ENCODE data around the gene KCNS3. TPM values are rescaled to one million over a fixed set of nuclear protein-coding genes. Genes with fewer than 3 reads are reported as not detected.

KCNS3 gene
- total and polyA plus RNA-seq, 8 donors = 7.6 to 150 (median 19.3) TPM

- no peak for DNase-seq
- intact Hi-C loops (cut with DNase I; ENCODE audit: low total_unique reads) = no loop called here
- Histone ChIP-seq H3K27ac (no peak overlapping the region), H3K4me3 (no peak overlapping the region), H3K36me3 (no peaks in the 10 kb centered on the region), H3K4me1 (no peaks in the 10 kb centered on the region), H3K27me3 (no peaks in the 10 kb centered on the region), H3K9me3 (no peaks in the 10 kb centered on the region)
- 72 to 96% (median 88%) methylated on average over 3 of the region's 3 CpGs for WGBS, 5 donors
- TF ChIP-seq EP300 (IDR thresholded peaks at IDR 0.05) (no peak), POLR2AphosphoS5 (IDR thresholded peaks at IDR 0.05) (no peak), POLR2A (IDR thresholded peaks at IDR 0.05) (no peak)
- TF ChIP-seq, protein P1, sequence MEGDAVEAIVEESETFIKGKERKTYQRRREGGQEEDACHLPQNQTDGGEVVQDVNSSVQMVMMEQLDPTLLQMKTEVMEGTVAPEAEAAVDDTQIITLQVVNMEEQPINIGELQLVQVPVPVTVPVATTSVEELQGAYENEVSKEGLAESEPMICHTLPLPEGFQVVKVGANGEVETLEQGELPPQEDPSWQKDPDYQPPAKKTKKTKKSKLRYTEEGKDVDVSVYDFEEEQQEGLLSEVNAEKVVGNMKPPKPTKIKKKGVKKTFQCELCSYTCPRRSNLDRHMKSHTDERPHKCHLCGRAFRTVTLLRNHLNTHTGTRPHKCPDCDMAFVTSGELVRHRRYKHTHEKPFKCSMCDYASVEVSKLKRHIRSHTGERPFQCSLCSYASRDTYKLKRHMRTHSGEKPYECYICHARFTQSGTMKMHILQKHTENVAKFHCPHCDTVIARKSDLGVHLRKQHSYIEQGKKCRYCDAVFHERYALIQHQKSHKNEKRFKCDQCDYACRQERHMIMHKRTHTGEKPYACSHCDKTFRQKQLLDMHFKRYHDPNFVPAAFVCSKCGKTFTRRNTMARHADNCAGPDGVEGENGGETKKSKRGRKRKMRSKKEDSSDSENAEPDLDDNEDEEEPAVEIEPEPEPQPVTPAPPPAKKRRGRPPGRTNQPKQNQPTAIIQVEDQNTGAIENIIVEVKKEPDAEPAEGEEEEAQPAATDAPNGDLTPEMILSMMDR (IDR thresholded peaks at IDR 0.05) = no peak
Measured at GRCh38 chr2:17969661-17970060, 91.2 kb downstream of the KCNS3 start.

DNA sequence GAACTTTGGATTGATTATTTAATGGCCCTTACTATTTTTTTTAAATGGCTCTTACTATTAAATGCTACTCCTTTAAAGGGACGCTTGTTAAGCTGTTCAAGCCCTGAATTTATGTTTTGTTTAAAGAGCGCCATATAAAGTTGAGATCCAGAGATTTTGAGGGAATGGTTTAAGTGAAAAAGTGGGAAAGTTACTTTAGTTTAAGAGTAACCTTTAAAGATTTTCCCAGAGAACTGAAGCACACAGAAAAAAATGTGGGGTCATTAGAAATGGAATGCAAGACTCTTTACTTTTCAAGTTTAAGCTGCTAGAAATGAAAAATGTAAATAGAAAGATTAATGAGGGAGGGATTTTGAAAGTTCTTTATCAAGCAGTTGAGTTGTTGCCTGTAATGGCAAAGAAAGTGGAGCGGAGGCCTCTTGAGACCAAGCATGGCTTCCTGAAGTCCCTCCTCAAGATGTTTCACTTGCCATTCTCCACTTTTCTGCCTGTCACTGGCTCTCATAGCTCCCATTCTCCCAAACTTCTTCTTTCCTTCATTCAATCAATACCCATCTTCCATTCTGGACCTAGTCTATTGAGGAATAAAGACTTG is 93.2 kb downstream of the KCNS3 start:
- no peak overlapping the region for H3K27ac ChIP-seq
- peaks cover 0 to 3% (median 0%) of the 10 kb centered on the region in 4 donors for H3K4me1 ChIP-seq
- no peak overlapping the region for H3K4me3 ChIP-seq
- DNase-seq = no peak
- H3K9me3 ChIP-seq = peaks cover 0 to 4% (median 0%) of the 10 kb centered on the region in 4 donors
- intact Hi-C loops (cut with DNase I; ENCODE audit: low total_unique reads) = no loop called here
- 69 to 77% (median 72%) methylated on average over 3 of the region's 3 CpGs for WGBS, 5 donors
- TF ChIP-seq POLR2AphosphoS5 (IDR thresholded peaks at IDR 0.05) (no peak), EP300 (IDR thresholded peaks at IDR 0.05) (no peak), POLR2A (IDR thresholded peaks at IDR 0.05) (no peak)
- TF ChIP-seq, protein P1 (IDR thresholded peaks at IDR 0.05) = no peak
- no peaks in the 10 kb centered on the region for H3K27me3 ChIP-seq
- no peaks in the 10 kb centered on the region for H3K36me3 ChIP-seq

DNA sequence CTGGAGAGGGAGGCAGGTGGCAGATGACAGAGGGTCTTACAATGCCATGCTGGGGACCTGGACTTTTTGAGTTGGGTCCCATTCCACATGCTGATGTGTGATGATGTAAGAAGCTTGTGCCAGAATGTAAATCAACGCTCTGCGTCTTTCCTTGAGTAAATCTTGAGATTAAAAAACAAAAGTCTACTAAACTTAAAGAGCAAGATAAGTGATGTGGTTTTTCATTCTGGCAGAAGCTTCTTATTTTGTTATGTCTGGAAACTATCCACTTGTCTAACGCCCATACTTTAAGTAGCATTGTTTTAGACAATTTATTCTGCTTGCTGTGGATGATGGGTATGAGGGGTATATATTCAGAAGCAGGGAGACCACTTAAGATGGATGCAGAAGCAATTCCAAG is 94.5 kb downstream of the KCNS3 start:
- WGBS, 5 donors = 59 to 70% (median 69%) methylated on average over 3 of the region's 3 CpGs
- Histone ChIP-seq H3K27ac (no peak overlapping the region), H3K4me1 (peaks cover 0 to 15% (median 3%) of the 10 kb centered on the region in 4 donors), H3K36me3 (no peaks in the 10 kb centered on the region), H3K27me3 (no peaks in the 10 kb centered on the region), H3K9me3 (peaks cover 0 to 4% (median 0%) of the 10 kb centered on the region in 4 donors), H3K4me3 (no peak overlapping the region)
- TF ChIP-seq POLR2AphosphoS5 (IDR thresholded peaks at IDR 0.05) (no peak), POLR2A (IDR thresholded peaks at IDR 0.05) (no peak), EP300 (IDR thresholded peaks at IDR 0.05) (no peak)
- TF ChIP-seq, protein P1 (IDR thresholded peaks at IDR 0.05) = no peak
- DNase-seq = no peak
- intact Hi-C loops (cut with DNase I; ENCODE audit: low total_unique reads) = no loop called here

- peaks cover 0 to 16% (median 3%) of the 10 kb centered on the region in 4 donors for H3K4me1 ChIP-seq
- H3K27me3 ChIP-seq = no peaks in the 10 kb centered on the region
- intact Hi-C loops (cut with DNase I; ENCODE audit: low total_unique reads) = no loop called here
Measured at GRCh38 chr2:17975401-17975800, 96.9 kb downstream of the KCNS3 start.

More at GRCh38 chr2:17975401-17975800, 96.9 kb downstream of the KCNS3 start:
- 74 to 85% (median 80%) methylated on average over 2 of the region's 2 CpGs for whole genome bisulfite sequencing, 5 donors
- Histone ChIP-seq H3K36me3 (no peaks in the 10 kb centered on the region), H3K27ac (no peak overlapping the region), H3K4me3 (no peak overlapping the region), H3K9me3 (peaks cover 0 to 4% (median 0%) of the 10 kb centered on the region in 4 donors)
- DNase-seq = no peak
- TF ChIP-seq POLR2AphosphoS5 (IDR thresholded peaks at IDR 0.05) (no peak), POLR2A (IDR thresholded peaks at IDR 0.05) (no peak), EP300 (IDR thresholded peaks at IDR 0.05) (no peak)
- TF ChIP-seq, protein P1 (IDR thresholded peaks at IDR 0.05) = no peak
